Adipose tissue (tissue), 3 donors: ENCODE results near the gene JAK2. TPM values are rescaled to one million over a fixed set of nuclear protein-coding genes. Genes with fewer than 3 reads are reported as not detected.
"Not testable (repeated sequence)": the region's sequence is repeated elsewhere in the genome, so short reads cannot be mapped to it uniquely, and the experiment has no call there.

ENCODE experiments used
- H3K27ac ChIP-seq: one replicate; pipeline ENCODE4 v1.5.1; 2013; ENCODE audit warnings: low read depth, low read length
- WGBS, 3 donors: extraction: QIAGEN DNeasy Blood & Tissue Kit; methylation state at CpG; one replicate each; pipeline ENCODE4 v1.1.7; 2013; 5-methylcytosine and 5-hydroxymethylcytosine counted together
- polyA plus RNA-seq, 3 donors: library from polyadenylated mRNA; stranded (reverse); fragments of 200-250 nt; gene quantifications; one replicate each; pipeline ENCODE4 v1.2.3, GENCODE V29; 2013
- donor health status: healthy with polysubstance abuse.
- donor health status: Bipolar disorder and iron deficiency.
- donor health status: healthy.

The JAK2 gene
- polyA plus RNA-seq = 10 to 100 TPM in 1 of 3 donors, 1 to 10 TPM in 2; 1.9 to 13.7 (median 7.6) TPM

DNA sequence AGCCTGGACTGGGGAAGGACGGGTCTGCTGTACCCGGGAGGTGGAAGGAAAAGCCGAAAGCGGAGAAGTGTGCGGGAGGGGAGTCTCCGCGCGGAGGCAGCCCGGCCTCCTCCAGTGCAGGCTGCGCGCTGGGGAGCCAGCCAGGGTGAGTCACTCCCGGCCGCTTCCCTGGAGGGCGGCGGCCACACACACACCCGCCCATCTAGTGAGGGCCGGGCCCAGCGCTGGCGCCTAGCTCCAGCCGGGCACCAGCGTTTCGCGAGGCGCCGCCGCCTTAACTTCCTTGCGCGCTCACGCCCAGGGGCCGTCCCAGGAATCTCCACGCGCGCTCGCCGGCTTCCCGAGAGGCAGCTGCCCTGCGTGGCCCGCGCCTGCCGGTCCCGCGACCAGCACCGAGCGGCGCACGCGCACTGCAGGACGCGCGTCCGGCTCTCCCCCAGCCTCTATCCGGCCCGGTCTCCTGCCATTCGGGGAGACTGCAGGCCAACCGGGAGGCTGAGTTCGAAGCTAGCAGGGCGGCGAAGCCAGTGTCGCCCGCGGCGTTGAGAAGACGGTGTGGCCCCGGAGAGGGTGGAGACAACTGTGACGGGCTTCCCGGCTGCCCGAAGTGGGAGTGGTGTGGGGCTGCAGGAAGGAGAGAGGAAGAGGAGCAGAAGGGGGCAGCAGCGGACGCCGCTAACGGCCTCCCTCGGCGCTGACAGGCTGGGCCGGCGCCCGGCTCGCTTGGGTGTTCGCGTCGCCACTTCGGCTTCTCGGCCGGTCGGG is at the start of gene JAK2:
Gene JAK2, plus strand, starts transcription at position 652 of the 765 bp plus-strand sequence. CDS start 36,716 bp downstream, outside the sequence.
- WGBS, 3 donors = 0% methylated on average over 79 to 84 of the region's 84 CpGs
- peak within 1 kb of the TSS; percentile 94 for H3K27ac ChIP-seq

DNA sequence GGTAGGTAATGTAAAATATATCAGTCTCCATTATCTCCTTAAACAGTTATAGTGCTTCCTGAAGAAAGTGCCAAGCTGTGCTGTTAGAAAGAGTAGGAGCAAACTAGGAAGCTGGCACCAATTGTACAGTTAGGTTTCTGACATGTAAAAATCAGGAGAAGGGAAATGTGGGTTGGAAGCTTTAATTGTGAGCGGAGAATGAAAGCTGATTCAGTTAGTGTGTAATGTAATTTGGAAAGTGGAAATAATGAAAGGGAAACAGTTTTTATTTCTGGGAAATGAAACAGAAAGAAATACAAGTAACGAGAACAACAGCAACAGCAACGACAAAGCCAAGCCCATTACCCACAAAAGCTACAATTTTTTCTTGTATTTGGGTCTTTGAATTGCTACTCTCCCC is 48.8 kb upstream of the JAK2 start:
- 37 to 84% (median 39%) methylated on average over 3 of the region's 3 CpGs for WGBS, 3 donors
- H3K27ac ChIP-seq = no peak overlapping the region

DNA sequence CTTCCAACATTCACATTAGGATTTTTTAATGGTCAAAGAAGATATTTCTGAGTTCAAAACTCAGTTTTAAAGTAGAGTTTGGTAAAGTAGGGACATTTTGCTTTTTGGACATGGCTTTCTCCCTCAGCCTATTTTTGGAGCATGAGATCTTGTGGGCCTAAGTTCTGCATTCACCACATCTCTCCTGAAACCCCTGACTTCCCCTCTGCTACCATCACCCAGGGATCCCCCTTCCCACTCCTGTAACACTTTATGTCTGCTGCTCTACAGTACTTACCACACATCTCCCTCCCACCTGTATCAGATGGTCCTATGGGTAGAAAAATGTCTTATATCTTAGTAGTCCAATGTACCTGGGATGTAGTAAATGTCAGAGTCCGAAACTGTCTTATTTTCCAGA is 48.2 kb upstream of the JAK2 start:
- WGBS, 3 donors = 96 to 98% (median 97%) methylated on average over 1 of the region's 1 CpG

DNA sequence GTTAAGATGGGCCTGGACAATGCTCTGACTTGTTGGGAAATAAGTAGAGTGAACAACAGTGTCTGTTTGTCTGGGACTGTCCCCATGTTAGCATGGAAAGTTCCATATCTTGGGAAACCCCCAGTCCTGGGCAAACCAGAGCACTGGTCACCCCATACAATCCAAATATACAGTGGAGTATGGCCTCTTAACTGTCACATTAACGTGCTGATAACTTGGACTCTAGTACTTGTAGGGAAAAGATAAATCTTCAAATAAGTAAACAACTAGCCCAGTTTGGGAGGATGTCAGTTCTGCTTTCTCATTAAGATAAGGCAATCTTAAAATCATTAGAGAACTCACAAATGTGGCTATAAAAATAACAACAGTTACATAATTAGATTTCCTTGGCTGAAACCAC is 47.6 kb upstream of the JAK2 start:
- H3K27ac ChIP-seq = no peak overlapping the region
- 9 to 23% (median 10%) methylated on average over 1 of the region's 1 CpG for WGBS, 3 donors

More for the DNA sequence above, 48.2 kb upstream of the JAK2 start:
- no peak overlapping the region for H3K27ac ChIP-seq

DNA sequence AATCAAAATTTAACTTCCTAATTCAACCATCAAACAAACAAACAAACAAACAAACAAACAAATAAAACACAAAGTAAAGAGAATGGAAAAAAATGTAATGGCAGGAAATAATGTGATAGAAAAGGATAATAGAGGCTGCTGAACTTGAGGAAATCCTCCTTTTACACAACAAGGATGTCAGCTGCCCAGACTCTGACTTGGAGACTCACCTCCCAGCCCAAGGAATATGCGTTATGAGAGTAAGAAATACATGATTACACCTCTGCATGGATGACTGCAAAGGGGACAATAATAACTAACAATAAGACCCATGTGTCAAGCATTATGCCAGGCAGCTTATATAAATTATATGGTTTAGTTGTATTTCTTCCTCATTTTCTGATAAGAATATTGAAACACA is 46.6 kb upstream of the JAK2 start:
- WGBS, 3 donors = 49 to 96% (median 50%) methylated on average over 1 of the region's 1 CpG
- no peak overlapping the region for H3K27ac ChIP-seq

DNA sequence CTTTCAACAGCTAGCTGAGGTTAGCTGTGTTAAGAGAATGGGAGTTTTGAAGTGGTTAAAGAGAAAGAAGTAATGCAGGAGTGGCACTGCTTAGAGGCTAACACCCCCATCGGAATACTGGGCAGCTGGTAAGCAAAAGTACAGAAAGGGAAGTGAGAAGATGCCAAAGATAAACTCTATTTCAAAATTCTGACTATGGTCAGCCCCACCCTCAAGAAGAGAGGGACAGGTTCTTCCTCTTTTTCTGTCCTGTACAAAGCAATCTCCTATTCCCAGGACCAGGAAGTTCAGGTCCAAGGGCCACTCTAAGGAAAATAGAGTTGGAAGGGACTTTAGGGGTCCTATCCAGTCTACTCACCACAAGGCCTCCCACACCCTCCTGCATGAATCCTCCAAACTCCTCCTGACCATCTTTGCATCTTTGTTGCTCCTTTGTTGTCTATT is 45.9 kb upstream of the JAK2 start:
- WGBS, 3 donors = 42 to 79% (median 46%) methylated on average over 1 of the region's 1 CpG
- no peak overlapping the region for H3K27ac ChIP-seq

DNA sequence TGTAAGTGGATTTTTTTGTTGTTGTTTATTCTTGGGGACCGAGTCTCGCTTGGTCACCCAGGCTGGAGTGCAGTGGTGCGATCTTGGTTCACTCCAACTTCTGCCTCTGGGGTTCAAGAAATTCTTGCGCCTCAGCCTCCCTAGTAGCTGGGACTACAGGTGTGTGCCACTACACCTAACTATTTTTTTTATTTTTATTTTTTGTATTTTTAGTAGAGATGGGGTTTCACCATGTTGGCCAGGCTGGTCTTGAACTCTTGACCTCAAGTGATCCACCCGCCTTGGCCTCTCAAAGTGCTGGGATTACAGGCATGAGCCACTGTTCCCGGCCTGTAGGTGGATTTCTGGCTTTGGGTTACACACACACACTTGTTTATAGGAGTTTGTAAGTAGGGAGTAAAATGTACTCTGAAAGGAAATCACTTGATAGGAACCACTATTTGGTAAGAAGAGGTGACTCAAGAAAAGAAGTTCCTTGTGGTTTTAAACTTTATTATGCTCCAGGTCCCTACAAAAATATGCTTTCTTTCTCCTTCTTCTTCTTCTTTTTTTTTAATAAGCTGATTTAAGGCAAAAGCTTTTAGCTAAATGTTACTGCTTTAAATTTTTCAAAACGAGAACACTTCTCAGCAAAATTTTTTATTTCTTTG is 42.9 kb upstream of the JAK2 start:
- 76 to 83% (median 80%) methylated on average over 7 of the region's 7 CpGs for WGBS, 3 donors
- not testable (repeated sequence) for H3K27ac ChIP-seq

DNA sequence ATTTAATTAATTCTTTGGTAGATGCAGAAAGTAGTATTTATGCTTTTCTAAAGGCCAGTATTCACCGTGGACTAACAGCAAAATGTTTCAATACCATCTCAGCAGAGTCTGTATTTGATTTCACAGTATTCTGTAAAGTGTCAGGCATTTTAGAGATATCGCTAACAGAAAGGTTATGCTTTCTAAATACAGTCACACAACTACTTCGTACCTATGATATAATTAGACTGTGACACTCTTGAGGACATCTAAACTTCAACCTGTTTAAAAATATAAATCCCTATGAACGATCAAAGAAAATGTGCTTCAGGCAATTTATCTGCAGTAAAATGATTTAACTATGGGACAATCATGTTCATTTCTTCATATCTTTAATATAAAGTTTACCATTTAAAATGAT is 41.7 kb upstream of the JAK2 start:
- WGBS, 3 donors = 88 to 94% (median 92%) methylated on average over 4 of the region's 4 CpGs
- no peak overlapping the region for H3K27ac ChIP-seq

DNA sequence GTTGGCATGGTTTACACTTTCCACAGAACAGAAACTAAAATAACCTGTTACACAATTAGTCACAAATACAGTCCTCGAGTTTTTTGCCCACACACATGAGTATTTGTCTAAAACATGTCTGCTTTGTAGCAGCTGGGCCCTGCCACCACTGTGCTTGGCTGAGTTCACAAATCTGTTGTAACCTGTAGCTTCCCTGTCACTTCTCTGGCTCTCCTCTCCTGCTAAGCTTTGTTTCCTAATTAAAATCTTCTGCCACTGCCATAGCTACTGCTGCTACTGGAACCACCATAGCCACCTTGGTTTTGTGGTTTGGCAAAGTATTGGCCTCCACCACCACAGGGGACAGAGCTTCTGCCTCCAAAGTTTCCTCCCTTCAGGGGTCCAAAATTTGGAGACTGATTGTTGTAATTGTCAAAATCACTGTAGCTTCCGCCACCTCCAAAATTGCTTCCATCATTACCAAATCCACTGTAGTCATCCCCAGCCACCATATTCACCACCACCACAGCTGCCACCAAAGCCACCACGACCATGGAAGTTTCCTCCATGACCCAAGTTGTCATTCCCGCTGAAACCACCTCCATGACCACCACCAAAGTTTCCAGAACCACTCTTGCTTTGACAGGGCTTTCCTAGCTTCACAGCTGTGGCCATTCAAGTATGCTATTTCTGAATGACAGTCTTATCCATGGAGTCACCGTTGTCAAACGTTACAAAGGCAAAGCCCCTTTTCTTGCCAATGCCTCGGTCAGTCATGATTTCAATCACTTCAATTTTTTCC is 40.5 kb upstream of the JAK2 start:
- 82 to 89% (median 84%) methylated on average over 7 of the region's 7 CpGs for WGBS, 3 donors
- not testable (repeated sequence) for H3K27ac ChIP-seq

DNA sequence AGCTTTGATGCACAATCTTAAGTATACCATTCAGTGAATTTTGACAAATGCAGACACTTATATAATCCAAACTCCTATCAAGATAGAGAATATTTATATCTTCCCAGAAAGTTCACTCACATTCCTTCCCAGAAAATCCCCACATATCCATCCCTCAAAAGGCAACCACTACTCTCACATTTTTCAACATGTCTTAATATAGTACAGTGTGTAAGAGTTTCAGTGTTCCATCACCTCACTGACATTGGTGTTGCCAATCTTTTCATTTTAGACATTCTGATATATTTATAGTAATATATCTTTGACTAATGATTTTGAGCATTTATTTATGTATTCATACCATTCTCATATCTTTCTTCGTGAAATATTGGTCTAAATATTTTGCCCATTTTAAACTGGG is 38.1 kb upstream of the JAK2 start:
- WGBS, 3 donors = 89 to 94% (median 94%) methylated on average over 1 of the region's 1 CpG
- no peak overlapping the region for H3K27ac ChIP-seq

DNA sequence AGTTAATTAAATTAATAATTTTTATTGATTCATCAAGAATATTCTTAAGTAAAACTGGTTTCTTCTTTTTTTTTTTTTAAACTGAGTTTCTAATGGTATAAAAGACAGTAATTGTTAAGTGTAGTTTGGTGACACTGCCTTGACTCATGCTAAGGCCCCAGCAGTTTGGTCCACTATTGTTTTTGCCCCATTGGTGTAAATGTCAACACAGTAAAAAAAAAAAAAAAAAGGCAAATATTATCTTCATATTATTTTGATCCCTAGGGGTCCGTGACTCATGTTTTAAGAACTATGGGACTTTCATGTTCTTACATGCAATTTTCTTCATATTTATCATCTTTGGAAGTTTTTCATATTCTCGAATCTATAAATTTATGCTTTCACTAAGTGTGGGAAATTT is 29.2 kb upstream of the JAK2 start:
- no peak overlapping the region for H3K27ac ChIP-seq
- 89 to 93% (median 93%) methylated on average over 2 of the region's 2 CpGs for WGBS, 3 donors

DNA sequence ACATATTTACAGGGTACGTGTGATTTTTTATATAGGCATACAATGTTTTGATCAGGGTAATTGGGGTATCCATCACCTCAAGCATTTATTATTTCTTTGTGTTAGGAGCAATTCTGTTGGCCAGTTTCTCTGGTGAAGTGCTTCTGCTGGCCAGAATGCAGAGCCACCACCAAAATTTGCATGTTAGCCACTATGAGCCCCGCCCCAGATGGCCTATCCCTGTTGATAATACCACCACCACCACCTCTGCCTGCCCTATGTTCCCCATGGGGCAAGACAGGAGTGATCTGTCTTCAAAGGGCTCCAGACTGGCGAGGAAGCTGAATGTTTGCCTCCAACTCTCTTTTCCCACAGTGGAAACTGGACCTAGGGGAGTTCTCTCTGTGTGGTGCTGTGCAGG is 26.0 kb upstream of the JAK2 start:
- 87 to 91% (median 90%) methylated on average over 3 of the region's 3 CpGs for WGBS, 3 donors
- no peak overlapping the region for H3K27ac ChIP-seq

DNA sequence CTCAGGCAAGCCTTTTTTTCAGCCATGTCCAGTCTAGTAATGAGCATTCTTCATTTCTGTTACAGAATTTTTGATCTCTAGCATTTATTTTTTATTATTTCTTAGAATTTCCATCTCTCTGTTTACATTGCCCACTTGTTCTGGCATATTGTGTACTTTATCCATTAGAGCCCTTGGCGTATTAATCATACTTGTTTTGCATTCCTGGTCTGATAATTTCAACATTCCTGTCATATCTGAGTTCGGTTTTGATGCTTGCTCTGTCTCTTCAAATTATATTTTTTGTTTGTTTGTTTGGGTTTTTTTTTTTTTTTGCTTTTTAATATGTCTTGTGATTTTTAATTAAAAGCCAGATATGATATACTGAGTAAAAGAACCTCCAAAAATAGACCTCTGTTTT is 23.0 kb upstream of the JAK2 start:
- WGBS, 3 donors = 67 to 90% (median 88%) methylated on average over 2 of the region's 2 CpGs
- H3K27ac ChIP-seq = no peak overlapping the region

DNA sequence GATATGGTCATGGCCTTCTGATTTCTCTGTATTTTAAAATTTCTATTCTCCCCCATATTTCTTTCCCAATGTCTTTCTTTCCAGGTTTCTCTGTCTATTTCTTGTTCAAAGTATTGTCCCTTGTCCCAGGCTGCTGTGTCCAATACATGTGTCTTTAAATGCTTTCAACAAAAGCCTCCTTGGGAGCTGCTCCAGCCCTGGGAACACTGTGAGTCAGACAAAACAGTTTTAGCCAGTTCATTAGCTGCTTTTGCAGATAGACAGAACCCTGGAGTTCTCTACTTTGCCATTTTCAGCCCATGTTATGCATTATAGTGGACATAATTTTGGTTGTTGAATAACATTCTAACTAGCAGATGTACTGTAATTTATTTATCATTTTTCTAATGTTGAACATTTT is 20.5 kb upstream of the JAK2 start:
- no peak overlapping the region for H3K27ac ChIP-seq

DNA sequence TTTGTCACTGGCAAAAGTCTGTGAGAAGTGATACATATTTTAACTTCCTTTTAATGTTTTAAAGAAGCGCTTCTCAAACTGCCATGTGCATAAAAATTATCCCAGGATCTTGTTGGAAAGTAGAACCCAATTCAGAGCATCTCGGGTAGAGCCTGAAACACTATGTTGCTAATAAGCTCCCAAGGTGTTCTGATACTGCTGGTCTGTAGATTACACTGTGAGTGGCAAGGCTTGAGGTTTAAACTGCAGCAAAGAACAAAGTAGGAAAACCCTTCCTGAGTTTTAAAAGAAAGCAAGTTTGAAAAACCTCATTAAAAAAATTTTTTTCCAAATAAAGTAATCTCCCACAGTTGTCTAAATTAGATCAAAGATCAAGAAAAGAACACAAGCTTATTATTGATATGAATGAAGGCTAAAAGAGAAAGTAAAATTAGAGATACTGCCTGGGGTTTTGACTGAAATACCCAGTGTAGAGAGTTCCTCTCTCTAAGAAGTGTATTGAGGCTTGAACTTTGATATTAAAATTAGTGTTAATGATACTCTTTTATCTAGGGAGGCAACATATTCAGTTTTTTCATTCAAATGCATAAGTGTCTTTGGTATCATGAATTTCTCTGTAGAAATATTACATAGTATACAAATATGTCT is 19.8 kb upstream of the JAK2 start:
- H3K27ac ChIP-seq = no peak overlapping the region

DNA sequence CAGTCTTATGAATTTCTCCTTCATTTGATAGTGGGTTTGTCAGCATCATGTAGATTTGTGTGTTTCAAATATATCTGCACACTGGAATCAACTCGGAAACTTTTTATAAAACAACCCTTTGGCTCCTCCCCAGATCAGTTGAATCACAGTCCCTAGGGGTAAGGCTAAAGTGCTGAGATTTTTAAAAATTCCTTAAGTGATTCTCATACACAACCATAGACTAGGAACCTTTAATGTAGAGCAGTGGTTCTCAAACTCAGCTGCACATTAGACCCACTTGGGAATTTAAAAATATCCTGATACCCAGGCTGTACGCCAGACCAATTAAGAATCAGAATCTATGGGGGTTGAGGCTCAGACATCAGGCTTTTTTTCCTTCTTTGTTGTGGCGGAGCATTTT is 17.5 kb upstream of the JAK2 start:
- 68 to 81% (median 69%) methylated on average over 3 of the region's 3 CpGs for WGBS, 3 donors
- H3K27ac ChIP-seq = no peak overlapping the region

More for the DNA sequence above, 19.8 kb upstream of the JAK2 start:
- 78 to 82% (median 80%) methylated on average over 2 of the region's 2 CpGs for WGBS, 3 donors

DNA sequence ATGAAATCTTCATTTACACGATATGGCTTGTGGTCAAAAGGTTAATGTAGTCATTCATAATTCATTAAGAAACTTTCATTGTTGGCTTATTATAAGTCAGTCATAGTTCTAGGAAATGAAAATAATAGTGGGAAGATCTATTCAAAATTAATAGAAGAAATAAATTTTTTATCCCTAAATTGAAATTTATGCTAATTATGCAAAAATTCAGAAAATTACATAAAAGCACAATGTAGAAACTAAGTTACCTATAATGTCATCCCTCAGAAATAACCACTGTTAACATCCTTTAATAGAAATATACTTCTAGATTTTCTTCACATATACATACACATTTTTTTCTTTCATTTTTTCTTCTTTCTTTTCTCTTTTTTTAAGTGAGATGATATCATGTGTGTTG is 15.9 kb upstream of the JAK2 start:
- 89 to 100% (median 94%) methylated on average over 1 of the region's 1 CpG for WGBS, 3 donors
- H3K27ac ChIP-seq = no peak overlapping the region

DNA sequence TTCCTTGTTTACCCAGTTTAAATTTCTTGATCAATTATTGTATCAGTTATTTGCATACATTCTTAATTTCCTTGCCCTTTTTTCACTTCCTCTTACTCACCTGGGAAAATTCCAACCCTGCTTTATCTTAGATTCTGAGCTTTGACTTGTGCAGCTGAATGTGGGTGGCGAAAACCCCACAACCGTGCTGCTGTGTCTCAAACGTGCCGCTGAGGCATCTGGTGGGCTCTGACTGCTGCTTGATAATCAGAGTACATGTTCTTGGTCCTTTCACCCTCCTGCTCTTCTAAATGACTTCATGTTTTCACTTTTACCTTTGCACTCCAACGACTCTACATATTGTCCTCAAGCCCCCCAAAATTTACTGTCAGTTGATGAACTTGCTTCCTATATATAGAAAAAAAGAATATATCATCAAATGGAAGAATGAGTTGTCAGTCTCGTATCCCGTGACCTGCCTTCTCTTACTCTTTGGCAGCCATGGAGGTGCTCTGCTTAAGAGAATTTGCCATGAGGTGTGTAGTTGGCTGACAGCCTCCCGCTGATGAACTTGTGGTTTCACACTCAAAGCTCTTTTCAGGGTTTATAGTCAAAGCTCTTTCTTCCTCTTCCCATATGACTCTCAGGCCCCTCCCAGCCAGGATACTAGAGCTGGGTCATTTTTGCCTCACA is 14.0 kb upstream of the JAK2 start:
- 70 to 87% (median 73%) methylated on average over 8 of the region's 8 CpGs for WGBS, 3 donors
- no peak overlapping the region for H3K27ac ChIP-seq
